Naive thymus-derived CD4-positive, alpha-beta T cell (primary cell): Measurements from ENCODE around the gene KRTAP9-6. TPM values are rescaled to one million over a fixed set of nuclear protein-coding genes. Genes with fewer than 3 reads are reported as not detected.

Experiments used
- ATAC-seq: fragments of 150-1000 bp; cut with Tn5 transposase; 2 replicates; pipeline ENCODE4 v1.10.0; 2021; ENCODE audit warnings: mild to moderate bottlenecking, moderate library complexity
- CTCF ChIA-PET: fragments of 350-600 bp; sonication (Branson Sonifier 250); formaldehyde crosslinking; loops from one replicate; lab custom pipeline; 2021; ENCODE audit warnings: antibody characterized with exemption; lab: Charles Lee
- POLR2A ChIA-PET: fragments of 350-600 bp; sonication (Branson Sonifier 250); formaldehyde crosslinking; loops from one replicate; lab custom pipeline; 2021; ENCODE audit warnings: antibody characterized with exemption, inconsistent platforms; lab: Charles Lee
- DNase-seq, 9 donors: peaks; one replicate each; pipeline versions ENCODE4 v3.0.0 to v3.0.0-alpha.2; 2020 to 2022; ENCODE audit warnings: mixed read lengths in 1 of 9
- H3K27ac ChIP-seq: one replicate; pipeline ENCODE4 v1.7.0; 2013; ENCODE audit warnings: mild to moderate bottlenecking, low read depth, low read length, moderate library complexity
- H3K27me3 ChIP-seq, 2 donors: one replicate each; pipeline ENCODE4 v1.7.0; 2013; ENCODE audit warnings: low read length in 2 of 2, mild to moderate bottlenecking in 2 of 2, moderate library complexity in 2 of 2; ENCODE audit not compliant: control insufficient read depth in 2 of 2, insufficient read depth in 2 of 2
- H3K36me3 ChIP-seq, 3 experiments: 1 replicate in 2 of 3; 2 replicates in 1 of 3; pipeline ENCODE4 v1.7.0; 2013; ENCODE audit warnings: low read length in 3 of 3, mild to moderate bottlenecking in 3 of 3, moderate library complexity in 1 of 3; ENCODE audit not compliant: insufficient read depth in 3 of 3, control insufficient read depth in 2 of 3
- H3K4me1 ChIP-seq, 2 donors: one replicate each; pipeline ENCODE4 v1.7.0; 2013; ENCODE audit warnings: low read length in 2 of 2, mild to moderate bottlenecking in 2 of 2, moderate library complexity in 1 of 2; ENCODE audit not compliant: control insufficient read depth in 2 of 2, insufficient read depth in 2 of 2
- H3K4me3 ChIP-seq: 2 replicates; pipeline ENCODE4 v1.7.0; 2013; ENCODE audit warnings: mild to moderate bottlenecking, low read length
- H3K9me3 ChIP-seq, 3 experiments: 1 replicate in 2 of 3; 2 replicates in 1 of 3; pipeline ENCODE4 v1.7.0; 2013; ENCODE audit warnings: low read length in 3 of 3; ENCODE audit not compliant: control insufficient read depth in 2 of 3
- H3K27ac Mint-ChIP-seq, 9 donors: one replicate each; pipeline ENCODE4 v1.8.0; 2020 to 2022; ENCODE audit warnings: mixed read lengths in 9 of 9, mild to moderate bottlenecking in 8 of 9, moderate library complexity in 5 of 9, inconsistent platforms in 2 of 9
- H3K27me3 Mint-ChIP-seq, 5 donors: one replicate each; pipeline ENCODE4 v1.8.0; 2021 to 2022; ENCODE audit warnings: mixed read lengths in 5 of 5, mild to moderate bottlenecking in 1 of 5
- H3K36me3 Mint-ChIP-seq, 5 donors: one replicate each; pipeline ENCODE4 v1.8.0; 2020 to 2022; ENCODE audit warnings: mixed read lengths in 5 of 5, mild to moderate bottlenecking in 3 of 5, inconsistent platforms in 1 of 5
- H3K4me1 Mint-ChIP-seq, 7 donors: one replicate each; pipeline ENCODE4 v1.8.0; 2020 to 2022; ENCODE audit warnings: mixed read lengths in 7 of 7, mild to moderate bottlenecking in 3 of 7, inconsistent platforms in 1 of 7
- H3K4me3 Mint-ChIP-seq, 10 donors: one replicate each; pipeline ENCODE4 v1.8.0; 2020 to 2022; ENCODE audit warnings: mild to moderate bottlenecking in 10 of 10, mixed read lengths in 10 of 10, moderate library complexity in 6 of 10, inconsistent platforms in 2 of 10
- H3K9me3 Mint-ChIP-seq, 11 donors: one replicate each; pipeline ENCODE4 v1.8.0; 2020 to 2022; ENCODE audit warnings: mixed read lengths in 11 of 11, mild to moderate bottlenecking in 4 of 11, inconsistent platforms in 1 of 11, moderate library complexity in 1 of 11
- intact Hi-C, 2 donors: fragments of 100-400 bp; cut with micrococcal nuclease; formaldehyde crosslinking; loops; one replicate each; pipeline ENCODE4 v1.15.1; 2023
- polyA plus RNA-seq, 2 donors: library from polyadenylated mRNA; unstranded; fragments of 300-500 nt; fragmentation: Illumina TruSeq; gene quantifications; one replicate each; pipeline ENCODE4 v1.2.3, GENCODE V29; 2021
- total RNA-seq, 6 experiments: library from RNA in 5 of 6; stranded (reverse) in 5 of 6; gene quantifications; 1 replicate in 5 of 6; 2 replicates in 1 of 6; pipeline ENCODE4 v1.2.3 and lab custom pipeline; 2021 to 2026

KRTAP9-6 gene
- total and polyA plus RNA-seq, 7 experiments from 2014 or later: not detected

GRCh38 chr17:41301204-41301790 lies 36.1 kb downstream of the KRTAP9-6 start:
- no peaks in the 10 kb centered on the region for H3K27me3 ChIP-seq
- no peaks in the 10 kb centered on the region for H3K36me3 ChIP-seq
- peak overlapping the region in 2 of 9 donors; percentile 18 to 76 for H3K27ac Mint-ChIP-seq
- no peaks in the 10 kb centered on the region for H3K9me3 ChIP-seq
- H3K4me1 Mint-ChIP-seq: peaks cover 0 to 28% (median 19%) of the 10 kb centered on the region in 7 donors
- H3K9me3 Mint-ChIP-seq: peaks cover 0 to 22% (median 7%) of the 10 kb centered on the region in 11 donors
- CTCF ChIA-PET: interaction anchor here (0.6 kb wide), 1 partner anchor 48 kb away, joined by 6 read pairs; no protein-coding TSS in a partner anchor
- no peaks in the 10 kb centered on the region for H3K4me1 ChIP-seq
- no peak overlapping the region for H3K4me3 ChIP-seq
- peaks cover 0 to 14% (median 10%) of the 10 kb centered on the region in 5 donors for H3K36me3 Mint-ChIP-seq
- H3K27ac ChIP-seq: no peak overlapping the region
- no peak for ATAC-seq
- DNase-seq: no peak
- H3K27me3 Mint-ChIP-seq: peaks cover 0 to 2% (median 0%) of the 10 kb centered on the region in 5 donors
- POLR2A ChIA-PET: no interaction called here
- peak overlapping the region in 1 of 10 donors; percentile 16 for H3K4me3 Mint-ChIP-seq
- intact Hi-C loops: no loop called here

DNA sequence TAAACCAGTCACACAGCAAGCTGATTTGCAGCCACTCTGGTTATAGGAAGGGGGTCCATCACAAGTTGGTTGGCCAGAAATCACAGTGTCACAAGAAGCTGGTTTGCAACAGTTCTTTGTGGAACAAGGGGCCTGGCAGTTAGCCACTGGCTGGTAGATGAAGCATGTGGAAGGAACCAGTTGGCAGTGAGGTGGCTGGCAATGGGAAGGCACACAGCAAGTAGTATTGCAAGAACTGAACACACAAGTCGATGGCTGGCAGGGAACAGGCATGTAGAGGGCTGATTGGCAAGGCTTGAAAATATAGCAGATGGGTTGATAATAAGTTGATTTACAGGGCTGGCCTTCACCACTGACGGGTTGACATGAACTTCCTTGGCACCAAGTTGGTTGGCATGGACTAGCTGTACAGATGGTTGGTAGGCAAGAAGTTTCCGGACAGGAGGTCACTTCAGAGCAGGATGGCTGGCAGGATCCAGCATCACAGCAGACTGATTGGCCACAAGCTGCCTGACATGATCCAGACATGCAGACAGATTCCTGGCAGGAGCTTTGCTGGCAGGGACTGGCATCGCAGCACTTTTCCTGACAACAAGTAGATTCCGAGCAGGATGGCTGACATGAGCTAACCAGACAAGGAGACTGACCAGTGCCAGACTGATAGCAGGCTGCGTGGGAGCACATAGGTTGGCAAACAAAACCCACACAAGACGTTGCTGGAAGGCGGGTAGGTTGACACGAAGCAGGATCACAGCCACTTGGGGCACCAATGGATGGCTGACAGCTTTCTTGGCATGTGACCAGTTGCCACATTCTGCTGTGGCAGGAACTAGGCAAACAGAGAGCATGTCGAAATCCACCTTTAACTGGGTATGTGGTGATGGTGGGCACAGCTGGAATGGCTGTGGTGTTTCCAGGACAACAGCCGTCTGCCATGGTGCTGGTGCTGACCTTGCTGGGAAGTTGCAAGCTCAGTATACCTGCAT lies 37.0 kb downstream of the KRTAP9-6 start, which contains the start of gene KRTAP29-1:
Gene KRTAP29-1, minus strand, starts transcription at position 936 of the 986 bp plus-strand sequence. Its CDS starts 0 bp downstream, at position 936.
- Mint-ChIP-seq H3K27ac (peak within 1 kb of the TSS in 2 of 9 donors; percentile 58 to 76), H3K27me3 (peaks cover 0 to 2% (median 0%) of the 10 kb centered on the region in 5 donors), H3K36me3 (peaks cover 0 to 14% (median 10%) of the 10 kb centered on the region in 5 donors), H3K4me1 (peaks cover 0 to 37% (median 29%) of the 10 kb centered on the region in 7 donors), H3K4me3 (peak within 1 kb of the TSS in 1 of 10 donors; percentile 6), H3K9me3 (peaks cover 0 to 22% (median 7%) of the 10 kb centered on the region in 11 donors)
- no peak within 1 kb of the TSS for H3K27ac ChIP-seq
- no peaks in the 10 kb centered on the region for H3K27me3 ChIP-seq
- no peaks in the 10 kb centered on the region for H3K9me3 ChIP-seq
- intact Hi-C loops: no loop called here
- ChIA-PET POLR2A (no interaction called here), CTCF (no interaction called here)
- no peaks in the 10 kb centered on the region for H3K36me3 ChIP-seq
- H3K4me3 ChIP-seq: no peak within 1 kb of the TSS
- no peak for DNase-seq
- no peak for ATAC-seq
- peaks cover 5 to 7% of the 10 kb centered on the region in 2 donors for H3K4me1 ChIP-seq

DNA sequence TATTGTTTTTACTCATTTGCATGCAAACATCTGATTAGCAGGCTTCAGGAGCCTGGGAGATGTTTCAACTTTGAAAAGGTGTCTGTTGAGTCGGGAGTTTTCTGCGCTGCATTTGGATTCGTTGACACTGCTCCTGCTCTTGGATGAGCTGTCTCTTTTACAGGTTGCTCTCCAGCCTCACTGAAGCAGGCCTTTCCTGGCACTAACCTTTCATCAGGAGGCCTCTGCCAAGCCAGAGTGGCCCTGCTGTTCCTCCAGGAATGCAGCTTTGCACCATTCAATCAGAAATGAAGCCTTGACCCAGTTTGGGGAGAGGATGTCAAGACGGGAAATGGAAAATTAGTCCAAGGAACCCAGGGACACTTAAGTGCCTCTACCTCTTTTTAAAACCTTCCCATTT lies 37.8 kb downstream of the KRTAP9-6 start:
- H3K9me3 ChIP-seq: no peaks in the 10 kb centered on the region
- ATAC-seq (no peak), DNase-seq (no peak)
- H3K27ac ChIP-seq: no peak overlapping the region
- H3K4me3 ChIP-seq: no peak overlapping the region
- H3K27ac Mint-ChIP-seq: peak overlapping the region in 1 of 9 donors; percentile 7
- H3K4me1 ChIP-seq: peaks cover 13 to 15% of the 10 kb centered on the region in 2 donors
- H3K36me3 Mint-ChIP-seq: peaks cover 0 to 14% (median 10%) of the 10 kb centered on the region in 5 donors
- no peaks in the 10 kb centered on the region for H3K27me3 ChIP-seq
- peaks cover 4 to 44% (median 36%) of the 10 kb centered on the region in 7 donors for H3K4me1 Mint-ChIP-seq
- intact Hi-C loops: no loop called here
- no peaks in the 10 kb centered on the region for H3K36me3 ChIP-seq
- POLR2A ChIA-PET: no interaction called here
- H3K27me3 Mint-ChIP-seq: peaks cover 0 to 2% (median 0%) of the 10 kb centered on the region in 5 donors
- H3K4me3 Mint-ChIP-seq: no peak overlapping the region
- CTCF ChIA-PET: no interaction called here
- H3K9me3 Mint-ChIP-seq: peaks cover 0 to 22% (median 7%) of the 10 kb centered on the region in 11 donors

DNA sequence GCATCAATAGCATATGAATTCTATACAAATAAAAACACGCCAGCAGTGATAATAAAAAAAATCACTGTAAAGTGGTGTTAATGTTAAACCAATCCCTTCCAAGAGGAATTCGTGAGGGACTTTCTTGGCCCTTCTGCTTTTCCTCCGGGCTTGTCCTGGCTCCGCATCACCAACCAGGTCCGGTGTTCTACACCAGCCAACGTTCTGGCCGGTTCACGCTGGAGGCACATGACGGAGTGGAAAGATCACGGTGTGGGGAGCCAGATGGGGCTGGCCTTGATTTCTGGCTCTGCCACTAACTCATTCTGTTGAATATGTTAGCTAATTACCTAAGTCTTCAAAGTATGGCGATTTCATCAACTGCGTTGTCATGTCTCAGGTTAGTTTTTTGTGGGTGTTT lies 38.9 kb downstream of the KRTAP9-6 start:
- ATAC-seq (no peak), DNase-seq (no peak)
- Mint-ChIP-seq H3K27me3 (peaks cover 0 to 2% (median 0%) of the 10 kb centered on the region in 5 donors), H3K4me3 (no peak overlapping the region), H3K4me1 (peaks cover 15 to 55% (median 47%) of the 10 kb centered on the region in 7 donors), H3K9me3 (peaks cover 0 to 22% (median 7%) of the 10 kb centered on the region in 11 donors), H3K27ac (peak overlapping the region in 3 of 9 donors; percentile 36 to 53 (median 46)), H3K36me3 (peaks cover 0 to 14% (median 10%) of the 10 kb centered on the region in 5 donors)
- ChIA-PET CTCF (no interaction called here), POLR2A (no interaction called here)
- H3K27me3 ChIP-seq: no peaks in the 10 kb centered on the region
- no peaks in the 10 kb centered on the region for H3K9me3 ChIP-seq
- intact Hi-C loops: no loop called here
- H3K4me3 ChIP-seq: no peak overlapping the region
- H3K36me3 ChIP-seq: no peaks in the 10 kb centered on the region
- H3K4me1 ChIP-seq: peaks cover 23 to 26% of the 10 kb centered on the region in 2 donors
- no peak overlapping the region for H3K27ac ChIP-seq

- CTCF ChIA-PET: interaction anchor here (1.6 to 3.0 kb wide), 5 partner anchors 14 to 400 kb away, joined by 4 to 39 read pairs (median 7); no protein-coding TSS in a partner anchor
- ATAC-seq: no peak
- peaks cover 0 to 10% (median 0%) of the 10 kb centered on the region in 11 donors for H3K9me3 Mint-ChIP-seq
- Histone ChIP-seq H3K4me1 (peaks cover 41 to 49% of the 10 kb centered on the region in 2 donors), H3K9me3 (no peaks in the 10 kb centered on the region), H3K36me3 (no peaks in the 10 kb centered on the region), H3K27ac (peak overlapping the region; percentile 75), H3K4me3 (peak overlapping the region; percentile 13), H3K27me3 (no peaks in the 10 kb centered on the region)
- H3K27me3 Mint-ChIP-seq: peaks cover 0 to 8% (median 0%) of the 10 kb centered on the region in 5 donors
- H3K36me3 Mint-ChIP-seq: peaks cover 0 to 14% (median 9%) of the 10 kb centered on the region in 5 donors
- intact Hi-C loops: loop anchor here in 1 of 2 donors (1.0 to 5.0 kb wide), 4 partner anchors 15 to 187 kb away; no protein-coding TSS in a partner anchor
- H3K27ac Mint-ChIP-seq: peak overlapping the region; percentile 82 to 100 (median 98)
- peaks cover 28 to 78% (median 70%) of the 10 kb centered on the region in 7 donors for H3K4me1 Mint-ChIP-seq
- no peak for DNase-seq
- H3K4me3 Mint-ChIP-seq: peak overlapping the region; percentile 65 to 89 (median 78)
- POLR2A ChIA-PET: interaction anchor here (0.5 to 3.2 kb wide), 11 partner anchors 8 to 756 kb away, joined by 3 to 36 read pairs (median 3); partner anchors contain the start of genes EIF1 and SMARCE1
Observed at GRCh38 chr17:41307647-41308046, 42.5 kb downstream of the KRTAP9-6 start.
